ENCODE results near the gene MYCBP. TPM values are rescaled to one million over a fixed set of nuclear protein-coding genes. Genes with fewer than 3 reads are reported as not detected.

Gene MYCBP
- polyA plus RNA-seq, 1 donor (not counting 4 experiments of a cell fraction or from before 2014, with no cell fraction given), result 39.9 TPM

GRCh38 chr1:38908821-38909220, 35.7 kb upstream of the MYCBP start:
- no peaks in the 10 kb centered on the region for H3K9me3 ChIP-seq (ENCODE audit: control insufficient read depth, low read depth, low read length)
- no peak overlapping the region for H2AFZ ChIP-seq (ENCODE audit: control insufficient read depth, low read length)
- no peaks in the 10 kb centered on the region for H4K20me1 ChIP-seq (ENCODE audit: control insufficient read depth, extremely low read depth, insufficient read depth, low read length)
- H3K9ac ChIP-seq (ENCODE audit: control insufficient read depth, extremely low read depth, insufficient read depth, low read length), result no peak overlapping the region
- H3K27ac ChIP-seq (ENCODE audit: control insufficient read depth, insufficient read depth, low read length), result no peak overlapping the region
- dilution Hi-C loops (cut with MboI; ENCODE audit: extremely low pct_ligation_motif_present, low sequenced_read_pairs), result no loop called here
- H3K4me2 ChIP-seq (ENCODE audit: control insufficient read depth, extremely low read depth, insufficient read depth, low read depth, low read length), result no peak overlapping the region
- TF ChIP-seq CTCF (optimal IDR thresholded peaks at IDR 0.05 in 1 of 3, IDR thresholded peaks at IDR 0.05 in 1 of 3, conservative IDR thresholded peaks at IDR 0.05 in 1 of 3; ENCODE audit: extremely low read depth in 1 of 3, insufficient read depth in 2 of 3, low read length in 3 of 3) (no peak), EZH2 (IDR thresholded peaks at IDR 0.05; ENCODE audit: low read length) (no peak)
- no peaks in the 10 kb centered on the region for H3K4me1 ChIP-seq (ENCODE audit: control insufficient read depth, extremely low read depth, insufficient read depth, low read length)
- DNase-seq (ENCODE audit: low read depth, low spot score) (no peak), FAIRE-seq (no peak)
- H3K4me3 ChIP-seq (ENCODE audit: control insufficient read depth in 2 of 3, extremely low read depth in 1 of 3, insufficient read depth in 2 of 3, low read depth in 1 of 3, low read length in 3 of 3), result no peak overlapping the region
- H3K9me1 ChIP-seq (ENCODE audit: control insufficient read depth, extremely low read depth, insufficient read depth, low read length), result no peaks in the 10 kb centered on the region
- no peaks in the 10 kb centered on the region for H3K79me2 ChIP-seq (ENCODE audit: control insufficient read depth, insufficient read depth, low read length)
- peaks cover 0 to 3% of the 10 kb centered on the region in 2 experiments for H3K36me3 ChIP-seq (ENCODE audit: control insufficient read depth in 2 of 2, extremely low read depth in 1 of 2, insufficient read depth in 2 of 2, low read length in 2 of 2)
- no peaks in the 10 kb centered on the region for H3K27me3 ChIP-seq (ENCODE audit: control insufficient read depth, extremely low read depth, insufficient read depth, low read length)

- dilution Hi-C loops (cut with MboI; ENCODE audit: extremely low pct_ligation_motif_present, low sequenced_read_pairs), result no loop called here
- Histone ChIP-seq H3K79me2 (ENCODE audit: control insufficient read depth, insufficient read depth, low read length) (no peaks in the 10 kb centered on the region), H3K4me3 (ENCODE audit: control insufficient read depth in 2 of 3, extremely low read depth in 1 of 3, insufficient read depth in 2 of 3, low read depth in 1 of 3, low read length in 3 of 3) (no peak overlapping the region), H3K9me3 (ENCODE audit: control insufficient read depth, low read depth, low read length) (no peaks in the 10 kb centered on the region), H3K4me1 (ENCODE audit: control insufficient read depth, extremely low read depth, insufficient read depth, low read length) (no peaks in the 10 kb centered on the region), H2AFZ (ENCODE audit: control insufficient read depth, low read length) (no peak overlapping the region), H3K9me1 (ENCODE audit: control insufficient read depth, extremely low read depth, insufficient read depth, low read length) (no peaks in the 10 kb centered on the region), H3K36me3 (ENCODE audit: control insufficient read depth in 2 of 2, extremely low read depth in 1 of 2, insufficient read depth in 2 of 2, low read length in 2 of 2) (peaks cover 0 to 2% of the 10 kb centered on the region in 2 experiments), H3K27ac (ENCODE audit: control insufficient read depth, insufficient read depth, low read length) (no peak overlapping the region), H4K20me1 (ENCODE audit: control insufficient read depth, extremely low read depth, insufficient read depth, low read length) (no peaks in the 10 kb centered on the region), H3K9ac (ENCODE audit: control insufficient read depth, extremely low read depth, insufficient read depth, low read length) (no peak overlapping the region), H3K4me2 (ENCODE audit: control insufficient read depth, extremely low read depth, insufficient read depth, low read depth, low read length) (no peak overlapping the region), H3K27me3 (ENCODE audit: control insufficient read depth, extremely low read depth, insufficient read depth, low read length) (no peaks in the 10 kb centered on the region)
- no peak for FAIRE-seq
- no peak for DNase-seq (ENCODE audit: low read depth, low spot score)
- TF ChIP-seq EZH2 (IDR thresholded peaks at IDR 0.05; ENCODE audit: low read length) (no peak), CTCF (optimal IDR thresholded peaks at IDR 0.05 in 1 of 3, IDR thresholded peaks at IDR 0.05 in 1 of 3, conservative IDR thresholded peaks at IDR 0.05 in 1 of 3; ENCODE audit: extremely low read depth in 1 of 3, insufficient read depth in 2 of 3, low read length in 3 of 3) (no peak)
Observed at GRCh38 chr1:38905985-38906384, 32.8 kb upstream of the MYCBP start.

All from keratinocyte (primary cell).